Osteoblast (primary cell): ENCODE data around the gene CCDC24. TPM values are rescaled to one million over a fixed set of nuclear protein-coding genes. Genes with fewer than 3 reads are reported as not detected.

Experiments
- DNase-seq: peaks from one replicate; pipeline ENCODE4 v3.0.0; 2011; ENCODE audit warnings: low spot score, mixed read lengths; ENCODE audit not compliant: insufficient read length; ENCODE audit errors: missing footprints
- H2AFZ ChIP-seq: 2 replicates; pipeline ENCODE4 v1.6.0; 2011; ENCODE audit warnings: mild to moderate bottlenecking, low read length
- H3K27ac ChIP-seq: 2 replicates; pipeline ENCODE4 v1.5.1; 2011; ENCODE audit warnings: mild to moderate bottlenecking, low read depth, low read length, moderate library complexity
- H3K27me3 ChIP-seq: 2 replicates; pipeline ENCODE4 v1.6.0; 2012; ENCODE audit warnings: mild to moderate bottlenecking, control low read depth, inconsistent platforms, low read length, moderate library complexity; ENCODE audit not compliant: insufficient read depth
- H3K36me3 ChIP-seq: 2 replicates; pipeline ENCODE4 v1.5.1; 2011; ENCODE audit warnings: mild to moderate bottlenecking, low read length, control low read depth, moderate library complexity; ENCODE audit not compliant: insufficient read depth
- H3K4me1 ChIP-seq: 2 replicates; pipeline ENCODE4 v1.5.1; 2011; ENCODE audit warnings: mild to moderate bottlenecking, low read length, control low read depth, moderate library complexity; ENCODE audit not compliant: insufficient read depth
- H3K4me2 ChIP-seq: 2 replicates; pipeline ENCODE4 v1.6.0; 2011; ENCODE audit warnings: mild to moderate bottlenecking, low read length; ENCODE audit not compliant: insufficient read depth
- H3K4me3 ChIP-seq: fragments of 200-600 bp; sonication (generic); 3 replicates; pipeline ENCODE4 v1.5.1; 2012; ENCODE audit warnings: mild to moderate bottlenecking, low read length, inconsistent platforms; ENCODE audit not compliant: insufficient read depth
- H3K79me2 ChIP-seq: 2 replicates; pipeline ENCODE4 v1.6.0; 2012; ENCODE audit warnings: mild to moderate bottlenecking, low read length, control low read depth, inconsistent platforms; ENCODE audit not compliant: insufficient read depth
- H3K9me3 ChIP-seq: 2 replicates; pipeline ENCODE4 v1.5.1; 2011; ENCODE audit warnings: low read depth, low read length, control low read depth
- H4K20me1 ChIP-seq: 2 replicates; pipeline ENCODE4 v1.6.0; 2012; ENCODE audit warnings: mild to moderate bottlenecking, low read length, control low read depth; ENCODE audit not compliant: insufficient read depth
- total RNA-seq: library from RNA; depleted of rRNA; stranded (reverse); fragments of >200 nt; gene quantifications from 2 replicates; pipeline ENCODE4 v1.2.3, GENCODE V29; 2012
- TF ChIP-seq, protein P1 (sequence below): IDR thresholded peaks from 2 replicates; pipeline ENCODE4 v1.5.1; 2011; ENCODE audit warnings: mild to moderate bottlenecking, low read depth, low read length, moderate library complexity; ENCODE audit errors: extremely low read depth

The CCDC24 gene
- total RNA-seq, 1 donor, result 2.9 TPM

DNA sequence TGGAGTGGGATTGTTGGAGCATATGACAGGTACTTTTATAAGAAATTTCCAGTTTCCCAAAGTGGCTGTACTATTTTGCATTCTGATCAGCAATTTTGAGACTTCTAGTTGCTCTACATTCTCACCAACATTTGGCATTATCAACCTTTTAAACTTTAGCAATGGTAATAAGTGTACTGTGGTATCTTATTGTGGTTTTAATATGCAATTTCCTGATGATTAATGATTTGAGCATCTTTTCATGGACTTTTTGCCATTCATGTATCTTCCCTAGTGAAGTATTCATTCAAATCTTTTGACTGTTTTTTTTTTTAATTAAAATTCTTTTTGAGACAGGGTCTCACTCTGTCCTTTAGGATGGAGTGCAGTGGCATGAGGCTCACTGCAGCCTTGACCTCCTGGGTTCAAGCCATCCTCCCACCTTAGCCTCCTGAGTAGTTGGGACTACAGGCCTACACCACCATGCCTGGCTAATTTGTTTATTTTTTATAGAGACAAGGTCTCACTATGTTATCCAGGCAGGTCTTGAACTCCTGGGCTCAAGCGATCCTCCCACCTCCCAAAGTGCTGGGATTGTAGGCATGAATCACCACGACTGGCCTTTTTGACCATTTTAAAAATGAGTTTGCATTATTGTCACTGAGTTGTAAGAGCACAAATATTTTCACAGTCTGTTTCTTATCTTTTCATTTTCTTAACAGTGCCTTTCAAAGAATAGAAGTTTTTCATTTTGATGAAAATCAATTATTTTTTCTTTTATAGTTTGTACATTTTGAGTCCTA lies 47.7 kb downstream of the CCDC24 start:
- no peak for DNase-seq
- H4K20me1 ChIP-seq, result no peaks in the 10 kb centered on the region
- no peak overlapping the region for H2AFZ ChIP-seq
- no peaks in the 10 kb centered on the region for H3K27me3 ChIP-seq
- TF ChIP-seq, protein P1, sequence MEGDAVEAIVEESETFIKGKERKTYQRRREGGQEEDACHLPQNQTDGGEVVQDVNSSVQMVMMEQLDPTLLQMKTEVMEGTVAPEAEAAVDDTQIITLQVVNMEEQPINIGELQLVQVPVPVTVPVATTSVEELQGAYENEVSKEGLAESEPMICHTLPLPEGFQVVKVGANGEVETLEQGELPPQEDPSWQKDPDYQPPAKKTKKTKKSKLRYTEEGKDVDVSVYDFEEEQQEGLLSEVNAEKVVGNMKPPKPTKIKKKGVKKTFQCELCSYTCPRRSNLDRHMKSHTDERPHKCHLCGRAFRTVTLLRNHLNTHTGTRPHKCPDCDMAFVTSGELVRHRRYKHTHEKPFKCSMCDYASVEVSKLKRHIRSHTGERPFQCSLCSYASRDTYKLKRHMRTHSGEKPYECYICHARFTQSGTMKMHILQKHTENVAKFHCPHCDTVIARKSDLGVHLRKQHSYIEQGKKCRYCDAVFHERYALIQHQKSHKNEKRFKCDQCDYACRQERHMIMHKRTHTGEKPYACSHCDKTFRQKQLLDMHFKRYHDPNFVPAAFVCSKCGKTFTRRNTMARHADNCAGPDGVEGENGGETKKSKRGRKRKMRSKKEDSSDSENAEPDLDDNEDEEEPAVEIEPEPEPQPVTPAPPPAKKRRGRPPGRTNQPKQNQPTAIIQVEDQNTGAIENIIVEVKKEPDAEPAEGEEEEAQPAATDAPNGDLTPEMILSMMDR, result no peak
- H3K4me2 ChIP-seq, result peak overlapping the region; percentile 46
- H3K4me3 ChIP-seq, result no peak overlapping the region
- H3K79me2 ChIP-seq, result no peaks in the 10 kb centered on the region
- H3K27ac ChIP-seq, result peak overlapping the region; percentile 89
- peaks cover 56% of the 10 kb centered on the region for H3K4me1 ChIP-seq
- H3K9me3 ChIP-seq, result no peaks in the 10 kb centered on the region
- H3K36me3 ChIP-seq, result no peaks in the 10 kb centered on the region

DNA sequence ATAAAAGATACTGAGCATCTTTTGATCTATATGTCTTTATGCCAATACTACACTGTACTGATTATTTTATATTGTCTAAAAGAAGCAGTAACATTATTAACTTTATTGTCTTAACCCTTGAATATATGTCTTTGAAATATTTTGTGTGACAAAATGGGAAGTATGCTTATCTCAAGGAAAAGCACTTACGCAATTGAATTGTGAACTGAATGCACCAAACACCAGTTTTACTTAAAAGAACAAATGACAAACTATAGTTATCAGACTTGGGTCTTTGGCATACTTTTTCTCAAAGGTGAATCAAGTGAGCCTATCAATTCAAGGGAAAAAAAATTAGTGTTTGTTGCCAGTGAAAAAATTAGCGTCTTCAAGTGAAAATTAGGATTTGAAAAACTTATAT lies 49.0 kb downstream of the CCDC24 start:
- Histone ChIP-seq H2AFZ (no peak overlapping the region), H3K36me3 (no peaks in the 10 kb centered on the region), H3K4me1 (peaks cover 59% of the 10 kb centered on the region), H3K79me2 (no peaks in the 10 kb centered on the region), H4K20me1 (no peaks in the 10 kb centered on the region), H3K27me3 (no peaks in the 10 kb centered on the region), H3K9me3 (no peaks in the 10 kb centered on the region), H3K4me3 (no peak overlapping the region), H3K27ac (peak overlapping the region; percentile 89), H3K4me2 (no peak overlapping the region)
- no peak for DNase-seq
- TF ChIP-seq, protein P1, result no peak

DNA sequence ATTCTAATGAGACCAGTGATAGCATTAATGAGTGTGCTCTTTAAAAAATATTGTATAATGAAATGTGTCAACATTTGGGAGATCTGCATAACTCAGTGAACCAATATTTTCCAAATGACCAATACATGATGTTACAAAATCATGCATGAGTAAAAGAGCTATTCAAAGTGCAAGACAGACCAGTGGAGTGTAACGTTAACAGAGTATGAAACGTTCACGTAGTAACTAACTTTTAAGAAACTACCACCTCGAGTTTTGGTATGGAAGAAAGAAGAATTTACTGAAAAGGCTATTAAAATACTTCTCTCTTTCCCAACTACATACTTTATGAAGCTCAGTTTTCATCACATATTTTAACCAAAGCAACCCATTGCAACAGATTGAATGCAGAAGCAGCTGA lies 49.4 kb downstream of the CCDC24 start:
- Histone ChIP-seq H3K36me3 (no peaks in the 10 kb centered on the region), H3K4me2 (peak overlapping the region; percentile 54), H4K20me1 (no peaks in the 10 kb centered on the region), H2AFZ (no peak overlapping the region), H3K27me3 (no peaks in the 10 kb centered on the region), H3K9me3 (no peaks in the 10 kb centered on the region), H3K27ac (peak overlapping the region; percentile 89), H3K4me1 (peaks cover 55% of the 10 kb centered on the region), H3K4me3 (no peak overlapping the region), H3K79me2 (no peaks in the 10 kb centered on the region)
- peak; percentile 53 for DNase-seq
- TF ChIP-seq, protein P1, result no peak

DNA sequence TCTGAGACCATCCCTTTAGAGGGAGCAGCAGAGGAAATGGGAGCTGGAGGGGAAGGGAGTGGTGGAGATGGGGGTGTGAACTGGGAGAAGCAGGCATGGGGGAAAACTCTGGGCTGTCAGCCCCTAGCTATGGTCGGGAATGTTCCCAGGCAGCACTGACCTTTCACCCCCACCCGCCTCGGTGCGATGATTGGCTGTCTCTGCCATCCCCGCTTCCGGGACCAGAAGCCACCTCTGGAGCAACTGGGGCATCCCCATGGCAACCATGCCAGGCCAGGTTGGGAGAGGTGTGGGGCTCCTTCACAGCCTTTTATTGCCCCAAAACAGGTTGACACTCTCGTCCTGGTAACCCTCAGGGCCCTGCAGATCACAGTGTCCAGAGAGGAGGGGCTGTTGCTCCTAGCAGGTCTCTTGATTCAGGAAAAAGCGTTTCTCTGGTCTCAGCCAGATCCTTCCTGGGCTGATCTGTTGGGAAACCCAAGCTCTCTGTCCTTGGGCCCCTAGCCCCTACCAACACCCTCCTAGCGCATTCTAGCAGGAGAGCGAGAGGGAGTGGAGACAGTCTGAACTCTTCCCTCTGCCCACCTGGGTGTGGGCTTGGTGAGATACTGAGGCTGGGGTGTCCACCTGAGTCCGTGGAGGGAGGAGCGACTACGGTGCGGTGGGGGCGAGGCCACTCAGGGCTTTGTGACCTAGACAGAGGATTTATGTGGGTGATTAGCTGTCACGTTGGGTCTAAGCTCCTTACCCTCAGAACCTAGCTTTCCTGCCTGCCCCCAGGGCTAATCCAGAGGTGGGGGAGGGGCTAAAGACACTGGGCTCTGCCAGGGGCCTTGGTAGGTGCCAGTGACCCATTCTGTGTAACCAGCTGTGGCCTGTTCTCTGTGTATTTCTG lies 52.0 kb downstream of the CCDC24 start:
- H2AFZ ChIP-seq, result no peak overlapping the region
- TF ChIP-seq, protein P1, result no peak
- no peaks in the 10 kb centered on the region for H4K20me1 ChIP-seq

More for the DNA sequence above, 52.0 kb downstream of the CCDC24 start:
- Histone ChIP-seq H3K4me3 (no peak overlapping the region), H3K36me3 (no peaks in the 10 kb centered on the region), H3K4me1 (peaks cover 58% of the 10 kb centered on the region), H3K27ac (peak overlapping the region; percentile 40), H3K4me2 (no peak overlapping the region), H3K27me3 (no peaks in the 10 kb centered on the region), H3K9me3 (no peaks in the 10 kb centered on the region), H3K79me2 (no peaks in the 10 kb centered on the region)
- DNase-seq, result no peak
